Measurements from ENCODE around the gene TXLNG.

GRCh38 chrX:16754019-16754418 lies 32.2 kb upstream of the TXLNG start:
- TF ChIP-seq ZNF532 (CRISPR knock-in tag; IDR thresholded peaks at IDR 0.05; ENCODE audit: borderline replicate concordance) = no peak
- TF ChIP-seq CTCF (IDR thresholded peaks at IDR 0.05) = no peak
- TF ChIP-seq ZNF317 (CRISPR knock-in tag; IDR thresholded peaks at IDR 0.05; ENCODE audit: borderline replicate concordance, low read depth) = no peak
- no peak for TF ChIP-seq PRDM15 (CRISPR knock-in tag; IDR thresholded peaks at IDR 0.05)
- no peak for TF ChIP-seq ZNF263 (CRISPR knock-in tag; IDR thresholded peaks at IDR 0.05; ENCODE audit: low read depth)
- no peak for TF ChIP-seq ATF1 (CRISPR knock-in tag; IDR thresholded peaks at IDR 0.05)
- TF ChIP-seq ZNF281 (CRISPR knock-in tag; IDR thresholded peaks at IDR 0.05) = no peak
- no peak for TF ChIP-seq RELA (CRISPR knock-in tag; IDR thresholded peaks at IDR 0.05; ENCODE audit: borderline replicate concordance)

All from WTC11 (cell line).